Measurements from ENCODE around the gene BFSP2.
A peak's percentile ranks its signal among the peaks of the same experiment; 100 is the strongest.
"Not testable (repeated sequence)": the region's sequence is repeated elsewhere in the genome, so short reads cannot be mapped to it uniquely, and the experiment has no call there.

Gene BFSP2

DNA sequence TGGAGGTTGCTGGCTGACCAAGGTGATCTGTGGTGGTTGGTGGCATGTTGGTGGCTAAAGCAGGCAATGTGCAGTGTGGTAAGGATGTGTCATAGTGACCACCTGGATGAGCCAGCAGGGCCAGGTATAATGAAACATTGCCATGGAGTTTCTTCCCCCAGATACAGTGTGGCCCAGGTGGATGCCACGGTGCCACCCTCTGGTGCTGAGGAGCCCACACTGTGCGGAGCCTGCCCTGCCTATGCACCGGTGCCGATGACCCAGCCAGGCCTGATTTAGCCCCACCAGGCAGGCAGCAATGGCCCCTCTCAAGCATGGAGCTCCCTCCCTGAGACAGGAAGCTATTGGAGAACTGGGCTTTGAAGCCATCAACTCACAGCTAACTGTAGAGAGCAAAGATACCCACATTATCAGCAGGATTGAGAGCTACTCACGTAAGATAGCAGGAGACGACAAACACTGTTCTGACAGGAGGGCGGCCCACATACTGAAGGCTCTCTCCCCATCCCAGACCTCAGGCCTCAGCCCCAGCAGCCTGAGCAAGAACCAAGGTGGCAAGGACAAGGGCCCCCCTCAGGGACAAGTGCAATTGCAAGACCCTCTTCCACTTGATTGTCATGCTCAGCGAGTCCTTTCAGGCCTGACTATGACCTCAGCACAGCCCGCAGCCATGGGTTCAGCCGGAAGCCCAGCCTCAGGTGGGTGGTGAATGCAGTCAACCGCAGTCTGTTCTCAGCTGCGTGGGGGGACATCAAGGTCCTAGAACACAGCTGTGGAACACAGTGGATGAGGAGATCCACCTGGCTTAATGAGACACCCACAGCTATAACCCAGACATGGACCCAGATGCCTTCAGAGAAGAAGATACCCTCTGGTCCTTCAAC lies 90.9 kb downstream of the BFSP2 start:
- TF ChIP-seq, protein P1, sequence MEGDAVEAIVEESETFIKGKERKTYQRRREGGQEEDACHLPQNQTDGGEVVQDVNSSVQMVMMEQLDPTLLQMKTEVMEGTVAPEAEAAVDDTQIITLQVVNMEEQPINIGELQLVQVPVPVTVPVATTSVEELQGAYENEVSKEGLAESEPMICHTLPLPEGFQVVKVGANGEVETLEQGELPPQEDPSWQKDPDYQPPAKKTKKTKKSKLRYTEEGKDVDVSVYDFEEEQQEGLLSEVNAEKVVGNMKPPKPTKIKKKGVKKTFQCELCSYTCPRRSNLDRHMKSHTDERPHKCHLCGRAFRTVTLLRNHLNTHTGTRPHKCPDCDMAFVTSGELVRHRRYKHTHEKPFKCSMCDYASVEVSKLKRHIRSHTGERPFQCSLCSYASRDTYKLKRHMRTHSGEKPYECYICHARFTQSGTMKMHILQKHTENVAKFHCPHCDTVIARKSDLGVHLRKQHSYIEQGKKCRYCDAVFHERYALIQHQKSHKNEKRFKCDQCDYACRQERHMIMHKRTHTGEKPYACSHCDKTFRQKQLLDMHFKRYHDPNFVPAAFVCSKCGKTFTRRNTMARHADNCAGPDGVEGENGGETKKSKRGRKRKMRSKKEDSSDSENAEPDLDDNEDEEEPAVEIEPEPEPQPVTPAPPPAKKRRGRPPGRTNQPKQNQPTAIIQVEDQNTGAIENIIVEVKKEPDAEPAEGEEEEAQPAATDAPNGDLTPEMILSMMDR (IDR thresholded peaks at IDR 0.05; ENCODE audit: low read depth, low read length) = no peak
- DNase-seq (ENCODE audit: extremely low read depth, low read depth) = no peak

DNA sequence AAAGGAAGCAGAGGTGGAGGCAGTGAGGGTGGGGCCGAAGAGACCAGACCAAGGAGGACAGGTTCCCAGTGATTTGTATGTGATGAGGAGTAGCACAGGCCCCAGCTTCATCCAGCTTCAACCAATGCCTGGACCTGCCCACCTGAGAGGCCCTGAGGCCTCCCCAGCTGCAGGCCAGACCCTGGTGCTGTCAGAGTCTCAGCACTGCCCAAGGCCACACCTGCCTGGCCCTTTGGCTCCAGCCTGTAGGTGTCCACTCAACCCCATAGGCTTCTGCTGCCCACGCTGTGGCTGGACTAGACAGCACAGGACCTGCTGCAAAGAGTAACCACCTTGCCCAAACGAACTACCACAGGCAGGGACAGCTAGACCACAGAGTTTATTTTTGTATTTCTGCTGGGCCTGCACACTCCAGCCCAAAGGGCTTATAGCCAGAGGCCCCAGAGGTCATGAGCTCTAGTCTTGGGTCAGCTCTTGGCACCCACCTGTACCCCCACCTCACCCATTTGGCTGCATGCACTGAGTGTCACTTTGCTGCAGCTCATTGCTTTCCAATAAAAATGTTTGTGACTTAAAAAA lies 91.7 kb downstream of the BFSP2 start:
- TF ChIP-seq, protein P1 (IDR thresholded peaks at IDR 0.05; ENCODE audit: low read depth, low read length) = no peak
- DNase-seq (ENCODE audit: extremely low read depth, low read depth) = no peak

DNA sequence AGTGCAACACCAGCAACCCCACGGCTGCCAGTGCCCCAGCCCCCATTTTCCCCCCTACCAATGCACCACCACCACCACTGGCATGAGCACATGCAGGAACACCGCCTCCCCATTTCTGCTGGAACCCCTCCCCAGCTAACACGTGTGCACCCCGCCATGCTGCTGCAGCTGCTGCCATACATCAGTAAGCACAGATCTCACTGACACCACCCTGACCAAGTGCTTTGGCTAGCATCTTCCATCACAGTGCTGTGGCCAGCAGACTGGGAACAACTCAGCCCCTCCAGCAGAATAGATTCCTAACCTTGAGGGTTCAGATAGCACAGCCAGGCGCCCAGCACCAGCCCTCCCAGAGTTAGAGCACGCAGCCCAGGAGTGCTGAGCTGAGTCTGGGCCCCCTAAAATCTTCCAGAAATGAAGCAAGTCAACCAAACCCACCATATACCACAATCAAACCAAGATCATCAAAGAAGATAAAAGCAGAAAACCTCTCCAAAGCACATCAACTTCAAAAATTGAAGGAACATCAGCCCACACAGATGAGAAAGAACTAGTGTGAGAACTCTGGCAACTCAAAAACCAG lies 92.4 kb downstream of the BFSP2 start:
- TF ChIP-seq, protein P1 (IDR thresholded peaks at IDR 0.05; ENCODE audit: low read depth, low read length) = no peak
- no peak for DNase-seq (ENCODE audit: extremely low read depth, low read depth)

DNA sequence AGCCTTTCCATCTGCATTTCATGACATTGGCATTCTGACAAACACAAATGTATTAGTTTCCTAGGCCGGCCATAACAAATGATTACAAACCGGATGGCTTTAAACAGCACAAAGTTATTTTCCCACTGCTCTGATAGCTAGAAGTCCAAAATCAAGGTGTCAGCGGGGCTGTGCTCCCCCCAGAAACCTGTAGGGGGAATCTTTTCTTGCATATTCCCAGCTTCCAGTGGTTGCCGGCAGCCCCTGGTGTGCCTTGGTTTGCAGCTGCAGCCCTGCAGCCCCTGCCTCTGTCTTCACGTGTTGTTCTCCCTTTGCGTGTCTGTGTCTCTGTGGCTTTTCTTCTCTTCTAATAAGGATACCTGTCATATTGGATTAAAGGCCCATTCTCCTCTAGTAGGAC lies 94.6 kb downstream of the BFSP2 start:
- TF ChIP-seq, protein P1 (IDR thresholded peaks at IDR 0.05; ENCODE audit: low read depth, low read length) = peak; percentile 25
- no peak for DNase-seq (ENCODE audit: extremely low read depth, low read depth)

DNA sequence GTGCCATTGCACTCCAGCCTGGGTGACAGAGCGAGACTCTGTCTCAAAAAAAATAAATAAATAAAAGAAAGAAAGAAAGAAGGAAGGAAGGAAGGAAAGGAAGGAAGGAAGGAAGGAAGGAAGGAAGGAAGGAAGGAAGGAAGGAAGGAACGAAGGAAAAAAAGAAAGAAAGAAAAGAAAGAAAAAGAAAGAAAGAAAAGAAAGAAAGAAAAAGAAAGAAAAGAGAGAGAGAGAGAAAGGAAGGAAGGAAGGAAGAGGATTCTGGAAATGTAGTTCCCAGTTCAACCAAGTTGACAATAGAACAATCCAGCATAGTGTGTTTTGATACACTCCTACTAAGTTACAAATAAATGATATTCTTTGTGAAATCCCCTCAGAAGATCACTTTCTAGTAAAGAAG lies 102.7 kb downstream of the BFSP2 start:
- not testable (repeated sequence) for DNase-seq (ENCODE audit: extremely low read depth, low read depth)

DNA sequence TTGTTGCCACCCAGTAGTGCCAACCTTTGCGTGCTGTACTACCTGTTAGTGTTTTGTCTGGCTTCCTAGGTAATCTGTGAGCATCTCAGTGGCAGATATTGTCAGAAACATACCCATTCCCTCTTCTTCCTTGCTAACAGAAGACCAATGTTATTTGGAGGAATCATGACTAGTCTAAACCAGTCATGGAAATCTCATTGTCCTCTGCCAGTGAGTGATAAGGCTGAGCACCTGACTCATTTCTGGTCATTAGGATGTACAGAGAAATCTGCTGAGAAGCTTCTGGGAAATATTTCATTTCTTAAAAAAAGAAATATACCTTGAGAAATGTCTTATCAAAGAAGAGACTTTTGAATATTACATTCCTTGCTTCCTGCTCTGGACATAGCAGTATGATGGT lies 103.6 kb downstream of the BFSP2 start:
- no peak for DNase-seq (ENCODE audit: extremely low read depth, low read depth)
- TF ChIP-seq, protein P1 (IDR thresholded peaks at IDR 0.05; ENCODE audit: low read depth, low read length) = no peak

DNA sequence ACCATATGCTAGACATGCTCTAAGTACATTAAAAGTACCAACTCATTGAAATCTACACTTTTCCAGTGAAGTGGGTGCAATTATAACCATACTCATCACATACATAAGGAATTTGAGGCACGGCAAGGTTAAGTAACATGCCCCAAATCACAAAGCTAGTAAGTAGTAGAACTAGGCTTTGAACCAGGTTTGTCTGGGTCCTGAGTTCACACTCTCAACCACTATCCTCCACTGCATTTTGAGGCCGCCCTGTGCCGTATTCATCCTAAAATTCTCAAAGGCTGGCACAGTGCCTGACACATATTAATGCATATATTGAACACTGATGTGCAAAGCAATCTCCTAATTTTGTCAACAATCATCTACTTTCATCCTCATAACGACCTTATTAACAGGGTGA lies 104.9 kb downstream of the BFSP2 start:
- TF ChIP-seq, protein P1 (IDR thresholded peaks at IDR 0.05; ENCODE audit: low read depth, low read length) = no peak
- no peak for DNase-seq (ENCODE audit: extremely low read depth, low read depth)

Measured in AG09319 (cell line).